Kidney (tissue), 14 donors: ENCODE measurements around the gene SLFNL1. TPM values are rescaled to one million over a fixed set of nuclear protein-coding genes. Genes with fewer than 3 reads are reported as not detected.

ENCODE experiments used
- DNase-seq, 5 donors: peaks; one replicate each; pipeline ENCODE4 v3.0.0-alpha.2; 2013 to 2020
- FAIRE-seq: peaks from 2 replicates; lab custom pipeline; 2012; peaks lifted over from hg19 to GRCh38; lab: Jason Lieb, UNC
- H3K27ac ChIP-seq, 2 donors: one replicate each; pipeline ENCODE4 v1.7.0; 2013; ENCODE audit warnings: low read depth in 2 of 2, low read length in 2 of 2, inconsistent platforms in 1 of 2
- H3K27me3 ChIP-seq: one replicate; pipeline ENCODE4 v1.7.1; 2013; ENCODE audit warnings: low read length, inconsistent platforms; ENCODE audit not compliant: control insufficient read depth, insufficient read depth
- H3K36me3 ChIP-seq, 3 donors: one replicate each; pipeline versions ENCODE4 v1.7.0 to v1.7.1; 2013; ENCODE audit warnings: low read length in 3 of 3, control low read depth in 1 of 3, inconsistent platforms in 1 of 3; ENCODE audit not compliant: insufficient read depth in 3 of 3, control insufficient read depth in 2 of 3
- H3K4me1 ChIP-seq, 3 donors: one replicate each; pipeline versions ENCODE4 v1.7.0 to v1.7.1; 2013; ENCODE audit warnings: low read length in 3 of 3, inconsistent platforms in 1 of 3, low read depth in 1 of 3; ENCODE audit not compliant: control insufficient read depth in 2 of 3, insufficient read depth in 2 of 3
- H3K4me3 ChIP-seq, 3 donors: one replicate each; pipeline versions ENCODE4 v1.7.0 to v1.8.1; 2013; ENCODE audit warnings: low read length in 3 of 3, control low read depth in 1 of 3, inconsistent platforms in 1 of 3
- H3K9ac ChIP-seq, 3 donors: one replicate each; pipeline versions ENCODE4 v1.7.0 to v1.7.1; 2013; ENCODE audit warnings: low read length in 3 of 3, control low read depth in 1 of 3, inconsistent platforms in 1 of 3
- H3K9me3 ChIP-seq, 3 donors: one replicate each; pipeline versions ENCODE4 v1.7.0 to v1.7.1; 2013; ENCODE audit warnings: low read length in 3 of 3, control low read depth in 1 of 3, inconsistent platforms in 1 of 3; ENCODE audit not compliant: control insufficient read depth in 2 of 3, insufficient read depth in 1 of 3
- CTCF ChIP-seq: IDR thresholded peaks from 3 replicates; pipeline ENCODE4 v1.5.1; 2012; ENCODE audit warnings: mild to moderate bottlenecking, moderate library complexity, borderline replicate concordance; ENCODE audit not compliant: insufficient read depth; ENCODE audit errors: extremely low read depth
- intact Hi-C: fragments of 100-400 bp; cut with DNase I; formaldehyde crosslinking; loops from one replicate; pipeline ENCODE4 v1.11.1; 2022
- polyA plus RNA-seq: library from polyadenylated mRNA; stranded (reverse); fragments of 350-450 nt; fragmentation: Illumina TruSeq; extraction: RNeasy Lipid Tissue Mini Kit (QIAGEN cat#74804); gene quantifications from one replicate; pipeline ENCODE4 v1.2.3, GENCODE V29; 2014; ENCODE audit warnings: low read depth, low replicate concordance; ENCODE audit not compliant: insufficient read depth
- total RNA-seq: library from RNA; stranded (reverse); fragmentation: NEBNext Ultra II Directional; extraction: Animal tissue kit (Norgen Biotek cat#: 25700); gene quantifications from one replicate; pipeline ENCODE4 v1.2.1, GENCODE V29; 2021
- donor health status: control.
- donor health status: control.
- donor health status: control.
- donor health status: control.
- donor health status: control.
- donor health status: DM: yes; HTN: yes; CAD: no.
- donor health status: Normal renal cell carcinoma (clear cell type).

Gene SLFNL1
- total and polyA plus RNA-seq, 2 donors from 2014 or later, result 0.32 to 0.50 TPM

GRCh38 chr1:40987439-40988276 is 33.9 kb downstream of the SLFNL1 start:
- no peaks in the 10 kb centered on the region for H3K9me3 ChIP-seq
- H3K4me3 ChIP-seq, result no peak overlapping the region
- peak overlapping the region; percentile 65 to 66 for H3K27ac ChIP-seq
- peaks cover 9 to 25% (median 22%) of the 10 kb centered on the region in 3 donors for H3K4me1 ChIP-seq
- FAIRE-seq (no peak), DNase-seq (no peak)
- TF ChIP-seq CTCF, result no peak
- intact Hi-C loops, result no loop called here
- peaks cover 3 to 25% (median 19%) of the 10 kb centered on the region in 3 donors for H3K36me3 ChIP-seq
- no peak overlapping the region for H3K9ac ChIP-seq
- no peaks in the 10 kb centered on the region for H3K27me3 ChIP-seq

- no peaks in the 10 kb centered on the region for H3K9me3 ChIP-seq
- no peak for TF ChIP-seq CTCF
- no peak overlapping the region for H3K9ac ChIP-seq
- H3K27me3 ChIP-seq, result no peaks in the 10 kb centered on the region
- no peak overlapping the region for H3K4me3 ChIP-seq
- H3K36me3 ChIP-seq, result peaks cover 3 to 22% (median 14%) of the 10 kb centered on the region in 3 donors
- H3K4me1 ChIP-seq, result peaks cover 9 to 25% (median 22%) of the 10 kb centered on the region in 3 donors
- peak overlapping the region; percentile 61 to 66 for H3K27ac ChIP-seq
- intact Hi-C loops, result no loop called here
- FAIRE-seq (no peak), DNase-seq (peak in 2 of 5 donors; percentile 26 to 71)
Measured at GRCh38 chr1:40986956-40987355, 34.6 kb downstream of the SLFNL1 start.

- intact Hi-C loops, result no loop called here
- FAIRE-seq (no peak), DNase-seq (no peak)
- peaks cover 3 to 16% (median 9%) of the 10 kb centered on the region in 3 donors for H3K36me3 ChIP-seq
- peak overlapping the region; percentile 56 to 66 for H3K27ac ChIP-seq
- peaks cover 9 to 28% (median 22%) of the 10 kb centered on the region in 3 donors for H3K4me1 ChIP-seq
- H3K9ac ChIP-seq, result no peak overlapping the region
- no peaks in the 10 kb centered on the region for H3K9me3 ChIP-seq
- no peaks in the 10 kb centered on the region for H3K27me3 ChIP-seq
- no peak for TF ChIP-seq CTCF
- no peak overlapping the region for H3K4me3 ChIP-seq
Measured at GRCh38 chr1:40986328-40986783, 35.2 kb downstream of the SLFNL1 start.
